Activated CD4-positive, alpha-beta T cell treated with anti-CD3 and anti-CD28 coated beads for 1 hour (primary cell): ENCODE data around the gene RAP2B.

Experiments
- DNase-seq: peaks from one replicate; pipeline ENCODE4 v3.0.0-alpha.2; 2020

The RAP2B gene

DNA sequence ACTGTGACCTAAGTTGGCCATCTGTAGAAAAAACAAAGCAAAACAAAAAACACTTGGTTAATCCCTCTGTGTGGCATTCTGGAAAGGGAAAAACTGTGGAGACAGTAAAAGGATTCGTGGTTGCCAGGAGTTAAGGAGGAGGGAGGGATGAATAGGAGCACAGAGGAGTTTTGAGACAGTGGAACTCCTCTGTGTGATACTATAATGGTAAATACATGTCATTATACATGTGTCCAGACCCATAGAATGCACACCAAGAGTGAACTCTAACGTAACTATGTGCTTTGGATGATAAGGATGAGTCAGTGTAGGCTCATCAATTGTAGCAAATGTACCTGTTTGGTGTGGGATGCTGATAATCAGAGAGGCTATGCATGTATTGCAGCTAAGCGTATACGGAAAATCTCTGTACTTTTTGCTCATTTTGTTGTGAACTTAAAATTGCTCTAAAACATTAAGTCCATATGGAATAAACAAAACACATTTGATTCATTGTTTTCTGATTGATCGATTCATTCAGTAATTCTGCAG lies 33.4 kb downstream of the RAP2B start:
- DNase-seq, result no peak

DNA sequence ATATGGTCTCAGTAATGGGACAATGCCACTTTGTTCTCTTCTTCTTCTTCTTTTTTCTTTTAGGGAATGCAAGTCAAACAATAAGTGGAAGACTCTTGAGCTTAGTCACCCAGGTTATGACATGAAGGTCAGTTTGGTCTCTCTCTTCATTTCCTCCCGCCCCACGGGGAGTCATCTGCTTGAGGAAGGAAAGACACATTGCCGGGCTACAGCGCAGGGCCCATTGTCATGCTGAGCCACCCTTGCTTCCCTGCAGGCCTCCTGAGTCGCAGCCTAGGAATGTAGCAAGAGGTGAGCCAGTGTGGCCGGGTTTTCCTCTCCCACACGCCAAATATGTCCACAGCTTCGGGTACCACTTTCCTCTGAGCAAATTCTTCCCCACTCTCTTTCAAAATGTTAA lies 47.6 kb downstream of the RAP2B start:
- DNase-seq, result no peak

DNA sequence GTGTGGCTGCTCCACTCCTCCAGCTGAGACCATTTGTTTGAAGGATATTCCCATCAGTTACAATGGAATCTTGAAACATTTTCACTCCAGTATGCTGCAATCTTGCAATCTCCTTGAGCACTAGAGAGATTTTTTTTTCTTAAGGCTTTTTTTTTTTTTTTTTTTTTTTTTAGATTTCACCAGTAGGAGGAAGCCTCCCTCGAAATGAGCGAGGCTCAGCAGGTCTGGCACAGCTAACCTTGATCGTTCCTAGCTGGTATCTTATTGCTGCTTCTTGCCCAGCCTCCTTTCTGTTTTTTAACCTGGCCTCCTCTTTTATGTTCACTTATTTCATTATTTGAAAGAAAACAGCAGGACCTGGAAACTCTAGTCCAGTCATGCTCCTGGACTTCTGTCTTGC lies 48.1 kb downstream of the RAP2B start:
- DNase-seq, result no peak

DNA sequence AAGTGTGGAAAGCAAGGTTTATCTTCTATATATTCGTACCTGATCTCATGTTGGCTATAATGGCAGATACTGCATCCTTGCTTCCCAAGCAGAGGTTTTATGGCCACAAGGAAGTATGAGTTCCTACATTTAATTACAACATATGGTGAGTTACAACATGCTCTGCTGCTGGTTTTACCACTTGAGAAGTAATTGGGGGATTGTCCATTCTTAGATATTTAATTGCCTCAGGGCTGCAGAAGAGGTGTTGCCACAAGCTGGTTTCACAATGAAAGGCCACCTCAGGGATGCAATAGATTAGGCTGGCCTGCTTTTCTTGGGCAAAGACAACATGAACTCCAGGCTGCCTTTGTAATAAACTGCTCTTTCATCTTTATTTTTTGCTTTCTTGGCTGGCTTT lies 48.6 kb downstream of the RAP2B start:
- DNase-seq, result no peak

DNA sequence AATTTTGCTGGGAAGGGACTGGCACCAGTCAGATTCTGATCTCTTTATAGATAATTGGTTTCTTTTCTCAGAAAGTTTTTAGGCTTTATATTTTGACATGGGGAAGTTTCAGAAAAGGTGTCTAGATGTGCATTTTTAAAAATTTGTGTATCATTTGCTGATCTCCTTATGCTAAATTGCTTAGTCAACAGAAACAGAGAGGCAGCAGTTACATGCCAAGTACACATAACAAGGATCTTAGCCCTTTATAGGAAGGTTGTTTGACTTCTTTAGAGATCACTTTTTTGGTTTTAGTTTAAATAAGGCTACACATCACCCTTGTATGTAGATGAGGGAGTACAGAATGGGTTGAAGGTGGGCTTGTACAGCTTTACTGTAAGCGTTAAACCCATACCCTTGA lies 53.5 kb downstream of the RAP2B start:
- no peak for DNase-seq

- no peak for DNase-seq
Observed at GRCh38 chr3:153215966-153216365, 53.9 kb downstream of the RAP2B start.

DNA sequence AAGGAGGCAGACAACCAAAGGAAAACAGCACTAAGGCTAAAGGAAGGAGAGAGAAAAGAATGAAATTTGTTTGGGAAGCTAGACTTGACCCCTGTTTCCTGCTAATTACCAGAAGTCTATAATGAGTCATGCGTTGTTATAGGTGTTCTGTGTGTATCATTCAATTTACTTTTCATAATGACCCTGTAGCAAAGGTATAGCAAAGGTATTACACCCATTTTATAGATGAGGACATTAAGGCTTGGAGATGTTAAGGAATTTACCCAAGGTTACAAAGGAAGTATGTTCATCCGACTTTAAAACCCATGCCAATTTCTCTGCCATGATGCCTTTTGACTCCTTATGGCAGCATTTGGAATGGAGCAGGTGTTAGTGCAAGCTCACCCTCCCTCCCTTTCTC lies 54.9 kb downstream of the RAP2B start:
- no peak for DNase-seq

- no peak for DNase-seq
Observed at GRCh38 chr3:153219146-153219545, 57.1 kb downstream of the RAP2B start.
